Left ventricle myocardium superior (tissue), 1 donor: ENCODE measurements around the gene LCN15. TPM values are rescaled to one million over a fixed set of nuclear protein-coding genes. Genes with fewer than 3 reads are reported as not detected.
"Not testable (repeated sequence)": the region's sequence is repeated elsewhere in the genome, so short reads cannot be mapped to it uniquely, and the experiment has no call there.

Experiments used
- ATAC-seq: fragments of 200-7000 bp; cut with Tn5 transposase; one replicate; pipeline ENCODE4 v1.9.1; 2020; ENCODE audit warnings: mild to moderate bottlenecking, moderate library complexity
- DNase-seq: peaks from one replicate; pipeline ENCODE4 v3.0.0-alpha.2; 2020
- intact Hi-C: fragments of 100-400 bp; cut with micrococcal nuclease; formaldehyde crosslinking; loops from one replicate; pipeline ENCODE4 v1.11.0; 2022
- long read RNA-seq: library from polyadenylated mRNA; unstranded; transcript quantifications from one replicate; pipeline ENCODE4 v2.0.0, GENCODE V29; 2021
- total RNA-seq: library from RNA; stranded (reverse); fragmentation: NEBNext Ultra II Directional; extraction: Animal tissue kit (Norgen Biotek cat#: 25700); gene quantifications from one replicate; pipeline ENCODE4 v1.2.1, GENCODE V29; 2021
- donor health status: DM: no; HTN: yes; CAD: no; lungs with severe emphysema.

The LCN15 gene, protein sequence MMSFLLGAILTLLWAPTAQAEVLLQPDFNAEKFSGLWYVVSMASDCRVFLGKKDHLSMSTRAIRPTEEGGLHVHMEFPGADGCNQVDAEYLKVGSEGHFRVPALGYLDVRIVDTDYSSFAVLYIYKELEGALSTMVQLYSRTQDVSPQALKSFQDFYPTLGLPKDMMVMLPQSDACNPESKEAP
- total RNA-seq = 0.59 TPM
- long read RNA-seq = 0 reads

GRCh38 chr9:136764301-136764891, at the start of gene LCN15:
Gene LCN15 (minus strand): TSS chr9:136764518. CDS start chr9:136764488, 30 bp downstream.
- peak; percentile 4 for ATAC-seq
- DNase-seq = no peak
- intact Hi-C loops = no loop called here

DNA sequence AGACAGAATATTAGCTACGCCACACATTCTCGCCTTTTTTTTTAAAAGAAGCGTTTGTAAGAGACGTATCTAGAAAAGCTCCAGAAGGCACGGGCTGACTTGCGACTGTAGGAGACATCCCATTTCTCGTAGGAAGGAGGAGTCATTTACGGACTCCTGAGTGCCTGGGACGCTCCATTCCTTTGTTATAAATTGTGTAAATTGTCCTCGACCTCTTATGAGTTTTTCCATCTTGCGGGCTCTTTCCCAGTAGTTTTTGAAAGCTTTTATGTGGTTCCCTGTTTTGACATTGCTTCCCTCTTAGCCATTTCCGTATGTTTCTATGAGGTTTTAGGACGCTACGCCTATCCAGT, 44.5 kb upstream of the LCN15 start:
- intact Hi-C loops = no loop called here
- no peak for DNase-seq
- ATAC-seq = no peak

DNA sequence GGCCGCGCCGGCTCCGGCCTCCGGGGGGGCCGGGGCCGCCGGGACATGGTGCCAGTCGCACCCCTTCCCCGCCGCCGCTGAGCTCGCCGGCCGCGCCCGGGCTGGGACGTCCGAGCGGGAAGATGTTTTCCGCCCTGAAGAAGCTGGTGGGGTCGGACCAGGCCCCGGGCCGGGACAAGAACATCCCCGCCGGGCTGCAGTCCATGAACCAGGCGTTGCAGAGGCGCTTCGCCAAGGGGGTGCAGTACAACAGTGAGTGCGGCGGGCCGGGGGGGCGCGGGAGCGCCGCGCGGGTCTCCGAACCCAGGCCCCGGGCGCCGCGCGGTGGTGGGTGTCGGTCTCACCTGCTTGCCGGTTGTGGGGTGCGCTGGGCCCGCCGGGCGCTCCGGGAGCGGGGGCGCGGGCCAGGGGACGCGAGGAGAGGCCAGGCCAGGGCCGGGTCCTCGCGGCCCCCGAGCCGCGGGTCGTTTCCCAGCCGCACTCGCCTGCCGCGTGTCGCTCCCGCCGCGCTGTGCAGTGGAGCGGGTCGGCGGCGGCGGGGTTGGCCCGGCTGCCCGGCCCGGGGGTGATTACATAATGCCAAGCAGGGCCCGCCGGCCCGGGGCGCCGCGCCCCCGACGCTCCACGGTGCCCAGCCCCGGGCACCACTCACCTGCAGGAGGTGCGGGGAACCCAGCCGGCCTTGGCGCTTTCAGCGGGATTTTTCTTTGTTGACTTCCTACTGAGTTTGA, 43.9 kb upstream of the LCN15 start:
- ATAC-seq (peak; percentile 11), DNase-seq (peak; percentile 62)
- intact Hi-C loops = no loop called here

GRCh38 chr9:136807281-136808074, 43.2 kb upstream of the LCN15 start, which contains the start of gene RABL6:
Gene RABL6 (plus strand): TSS chr9:136807948. CDS start chr9:136808197, 249 bp downstream.
- DNase-seq = peak; percentile 90
- peak; percentile 92 for ATAC-seq
- intact Hi-C loops = no loop called here

- intact Hi-C loops = no loop called here
- ATAC-seq = no peak
- DNase-seq = peak; percentile 30
Measured at GRCh38 chr9:136806631-136807201, 42.4 kb upstream of the LCN15 start.

DNA sequence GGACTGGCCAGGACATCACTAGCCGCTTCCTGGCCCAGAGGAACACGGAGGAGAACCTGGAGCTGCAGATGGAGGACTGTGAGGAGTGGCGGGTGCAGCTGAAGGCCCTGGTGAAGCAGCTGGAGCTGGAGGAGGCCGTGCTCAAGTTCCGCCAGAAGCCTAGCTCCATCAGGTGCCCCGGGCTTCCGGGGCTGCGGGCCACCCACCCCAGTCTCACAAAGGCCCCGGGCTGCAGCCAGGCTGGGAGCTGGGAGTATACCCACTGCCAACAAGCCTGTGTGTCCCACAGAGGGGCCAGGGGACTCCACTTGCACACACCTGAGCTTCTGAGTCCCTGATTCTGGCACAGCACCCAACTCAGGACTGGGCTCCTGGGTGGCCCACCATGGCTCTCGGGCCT, 41.7 kb upstream of the LCN15 start:
- intact Hi-C loops = no loop called here

DNA sequence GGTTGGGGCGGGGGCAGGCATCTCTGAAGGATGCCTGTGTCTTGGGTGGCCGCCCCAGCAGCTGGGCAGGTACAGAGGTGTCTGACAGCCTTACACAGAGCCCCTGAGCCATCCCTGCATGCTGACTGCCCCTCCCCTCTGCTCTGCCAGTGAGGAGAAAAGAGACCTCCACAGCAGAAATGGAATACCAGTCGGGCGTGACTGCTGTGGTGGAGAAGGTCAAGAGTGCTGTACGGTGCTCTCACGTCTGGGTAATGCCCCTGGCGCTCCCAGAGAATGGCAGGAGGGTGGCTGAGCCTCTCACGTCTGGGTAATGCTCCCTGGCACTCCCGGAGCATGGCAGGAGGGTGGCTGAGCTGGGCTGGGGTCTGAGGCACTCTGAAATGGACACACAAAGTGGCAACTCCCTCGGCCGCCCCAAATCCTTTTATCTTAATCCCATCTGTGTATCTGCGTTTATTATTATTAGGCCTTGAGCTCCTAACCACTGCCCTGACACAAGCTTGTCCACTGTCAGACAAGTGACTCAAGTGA, 41.0 kb upstream of the LCN15 start:
- intact Hi-C loops = no loop called here
- DNase-seq (peak; percentile 28), ATAC-seq (no peak)

More for the DNA sequence above, 41.7 kb upstream of the LCN15 start:
- DNase-seq (peak; percentile 28), ATAC-seq (no peak)

DNA sequence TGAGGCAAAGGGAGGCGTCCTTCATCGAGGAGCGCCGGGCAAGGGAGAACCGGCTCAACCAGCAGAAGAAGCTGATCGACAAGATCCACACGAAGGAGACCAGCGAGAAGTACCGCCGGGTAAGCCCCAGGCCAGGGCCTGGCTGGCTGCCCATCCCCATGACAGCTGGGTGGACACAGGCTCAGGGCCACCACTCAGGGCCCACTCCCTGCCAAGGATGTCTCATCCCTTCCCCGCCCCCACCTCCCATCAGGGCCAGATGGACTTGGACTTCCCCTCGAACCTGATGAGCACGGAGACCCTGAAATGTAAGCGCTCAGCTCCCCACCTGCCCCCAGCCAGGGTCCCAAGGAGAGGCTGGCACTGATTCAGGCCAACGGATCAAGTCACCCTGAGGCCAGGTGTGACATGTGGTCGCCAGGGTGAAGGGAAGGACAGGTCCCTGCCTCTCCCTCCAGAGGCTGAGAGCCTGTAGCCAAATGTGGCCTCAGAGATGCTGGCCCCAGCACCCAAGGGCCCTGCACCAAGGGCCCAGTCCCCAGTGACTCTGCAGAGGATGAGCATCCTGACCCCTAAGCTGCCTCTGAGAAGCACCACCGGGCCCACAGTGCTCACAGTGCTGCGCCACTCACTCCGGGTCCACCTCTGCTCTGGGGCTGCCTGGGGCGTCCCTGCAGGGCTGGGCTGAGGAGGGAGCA, 40.3 kb upstream of the LCN15 start:
- DNase-seq (peak; percentile 17), ATAC-seq (no peak)
- intact Hi-C loops = no loop called here

DNA sequence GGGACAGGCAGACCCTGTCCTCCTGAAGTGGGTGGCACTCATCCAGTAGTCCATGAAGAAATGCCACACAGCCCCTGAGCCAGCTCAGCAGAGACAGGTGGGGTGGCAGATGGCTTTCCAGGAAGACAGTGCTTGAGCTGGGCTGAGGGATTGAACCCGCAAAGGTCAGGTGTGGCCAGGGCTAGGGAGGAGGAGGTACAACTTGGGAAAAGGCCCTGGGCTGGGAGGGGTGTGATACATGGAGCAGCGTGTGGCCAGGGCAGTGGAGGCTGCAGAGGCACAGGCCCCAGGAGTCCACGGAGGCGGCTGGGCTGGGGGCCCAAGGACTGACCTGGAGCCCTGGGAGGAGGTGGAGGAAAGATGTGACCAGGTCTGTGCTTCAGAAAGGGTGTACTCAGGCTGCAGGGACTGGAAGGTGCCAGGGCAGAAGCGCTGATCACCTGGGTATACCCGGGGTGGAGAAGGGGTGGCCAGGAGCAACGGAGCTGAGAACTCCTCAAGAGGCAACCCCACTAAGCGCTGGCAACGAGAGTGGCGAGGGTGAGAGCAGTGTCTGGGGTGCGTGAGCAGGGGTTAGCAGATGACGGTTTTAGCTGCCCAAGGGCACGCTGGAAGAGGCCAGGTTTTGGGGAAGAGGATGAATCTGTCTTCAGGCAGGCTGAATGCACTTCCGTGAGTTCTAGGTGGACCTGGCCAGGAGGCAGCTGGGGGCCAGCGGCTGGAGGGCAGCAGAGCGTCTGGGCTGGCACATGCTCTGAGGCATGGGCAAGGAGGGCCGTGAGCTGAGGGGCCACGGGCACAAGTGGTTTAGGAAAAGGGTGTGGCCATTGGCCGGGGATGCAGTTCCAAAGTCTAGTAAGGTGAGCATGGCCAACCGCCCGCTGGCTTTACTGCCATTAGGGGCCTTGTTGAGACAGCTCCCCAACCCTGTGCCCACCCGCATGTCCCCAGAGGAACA, 39.5 kb upstream of the LCN15 start:
- no peak for ATAC-seq
- DNase-seq = peak; percentile 30
- intact Hi-C loops = no loop called here

- ATAC-seq, intact Hi-C loops: not testable (repeated sequence)
- peak; percentile 8 for DNase-seq
Measured at GRCh38 chr9:136803009-136803550, 38.8 kb upstream of the LCN15 start.

DNA sequence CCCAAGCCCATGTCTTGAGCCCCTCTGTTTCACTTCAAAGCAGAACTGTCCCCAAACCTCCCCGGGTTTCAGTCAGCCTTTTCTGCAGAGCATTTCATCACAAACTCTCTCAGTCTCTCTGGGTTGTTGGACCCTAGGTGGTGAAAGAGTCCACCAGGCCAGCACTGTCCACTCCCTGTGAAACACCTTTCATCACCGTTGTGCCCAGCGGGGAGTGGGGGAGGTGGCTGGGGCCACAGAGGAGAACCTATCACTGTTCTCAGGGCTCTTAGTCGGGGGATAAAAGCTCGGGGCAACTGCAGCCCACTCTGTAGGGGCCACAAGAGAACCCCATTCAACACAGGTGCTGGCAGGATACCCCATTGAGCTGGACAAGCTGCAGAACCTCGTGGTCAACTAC, 38.0 kb upstream of the LCN15 start:
- intact Hi-C loops = no loop called here
- DNase-seq (peak; percentile 23), ATAC-seq (no peak)

DNA sequence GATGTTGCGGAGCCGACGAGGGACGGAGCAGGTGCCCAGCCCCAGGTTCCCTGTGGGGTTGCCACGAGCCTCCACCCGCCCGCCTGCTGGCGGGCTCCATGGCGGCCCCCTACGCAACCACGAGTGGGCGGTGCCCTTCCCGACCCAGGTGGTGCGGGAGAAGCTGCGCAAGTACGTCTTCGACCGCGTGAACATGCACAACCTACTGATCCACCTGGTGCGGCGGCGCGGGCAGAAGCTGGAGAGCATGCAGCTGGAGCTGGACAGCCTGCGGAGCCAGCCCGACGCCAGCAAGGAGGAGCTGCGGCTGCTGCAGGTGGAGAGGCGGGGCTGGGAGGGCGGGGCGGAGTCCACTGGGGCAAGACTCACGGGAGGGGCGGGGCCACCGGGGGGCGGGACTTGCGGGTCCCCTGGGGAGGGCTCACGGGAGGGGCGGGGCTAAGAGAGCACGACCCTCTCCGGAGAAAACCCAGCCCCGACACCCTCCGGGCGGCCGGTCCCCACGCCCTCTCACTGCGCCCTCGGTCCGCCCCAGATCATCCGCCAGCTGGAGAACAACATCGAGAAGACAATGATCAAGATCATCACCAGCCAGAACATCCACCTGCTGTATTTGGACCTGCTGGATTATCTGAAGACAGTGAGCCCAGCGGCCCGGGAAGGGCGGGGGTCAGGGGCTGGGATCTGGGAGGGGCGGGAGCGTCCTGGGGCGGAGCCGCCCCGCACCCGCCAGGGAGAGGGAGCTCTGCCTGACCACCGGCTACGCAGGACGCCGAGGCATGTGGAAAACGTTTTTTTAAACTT, 35.7 kb upstream of the LCN15 start:
- ATAC-seq (peak; percentile 87), DNase-seq (peak; percentile 92)
- intact Hi-C loops = no loop called here

DNA sequence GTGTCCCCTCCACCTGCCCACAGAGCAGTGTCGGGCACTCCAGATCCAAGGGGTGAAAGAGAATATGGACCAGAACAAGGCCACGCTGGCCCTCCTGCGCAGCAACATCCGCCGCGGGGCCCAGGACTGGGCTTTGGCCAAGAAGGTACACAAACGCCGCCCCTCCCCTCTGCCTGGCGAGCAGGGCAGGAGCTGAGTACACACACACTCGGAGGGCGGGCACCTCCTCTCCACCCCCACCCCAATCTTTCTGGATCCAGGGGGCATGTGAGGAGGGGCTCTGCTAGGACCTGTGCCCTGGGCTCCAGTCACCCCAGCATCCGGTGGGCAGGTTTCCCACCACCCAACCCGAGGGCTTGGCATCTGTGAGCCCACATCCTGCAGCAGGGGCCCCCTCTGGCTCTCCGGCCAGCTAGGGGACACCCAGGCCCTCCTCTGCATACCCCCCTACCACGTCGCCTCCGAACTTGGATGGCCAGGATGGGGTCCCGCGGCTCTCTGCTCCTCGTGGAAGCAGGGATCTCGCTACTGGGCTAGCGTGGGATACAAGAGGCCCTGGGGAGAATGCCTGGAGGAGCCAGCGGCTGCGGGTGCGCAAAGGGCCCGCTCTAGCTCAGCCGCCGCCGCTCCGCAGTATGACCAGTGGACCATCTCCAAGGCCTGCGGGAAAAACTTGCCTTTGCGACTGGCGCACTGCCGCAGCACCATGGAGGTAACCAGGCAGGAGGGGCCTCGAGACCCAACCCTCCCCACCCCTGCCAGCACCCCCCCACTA, 34.9 kb upstream of the LCN15 start:
- DNase-seq (no peak), ATAC-seq (no peak)
- intact Hi-C loops = no loop called here

- intact Hi-C loops = no loop called here
- DNase-seq (no peak), ATAC-seq (no peak)
Measured at GRCh38 chr9:136798708-136799078, 34.4 kb upstream of the LCN15 start.

GRCh38 chr9:136796775-136797347, 32.5 kb upstream of the LCN15 start:
- intact Hi-C loops, ATAC-seq, DNase-seq: not testable (repeated sequence)
